Astrocyte of the spinal cord (primary cell): ENCODE measurements around the gene TBX1.
A peak's percentile ranks its signal among the peaks of the same experiment; 100 is the strongest.

Experiments
- DNase-seq: peaks from one replicate; pipeline ENCODE4 v3.0.0; 2011; ENCODE audit warnings: low read depth, low spot score
- H3K4me3 ChIP-seq: 2 replicates; pipeline ENCODE4 v1.5.1; 2011; ENCODE audit warnings: low read depth, mild to moderate bottlenecking, low read length, moderate library complexity
- in situ Hi-C: cut with HindIII; loops from 2 replicates; pipeline ENCODE4 v1.10.0; 2017; ENCODE audit warnings: low sequenced_read_pairs
- TF ChIP-seq, protein P1 (sequence below): IDR thresholded peaks from 2 replicates; pipeline ENCODE4 v1.5.1; 2012; ENCODE audit warnings: low read depth, mild to moderate bottlenecking, low read length, inconsistent platforms

Gene TBX1

DNA sequence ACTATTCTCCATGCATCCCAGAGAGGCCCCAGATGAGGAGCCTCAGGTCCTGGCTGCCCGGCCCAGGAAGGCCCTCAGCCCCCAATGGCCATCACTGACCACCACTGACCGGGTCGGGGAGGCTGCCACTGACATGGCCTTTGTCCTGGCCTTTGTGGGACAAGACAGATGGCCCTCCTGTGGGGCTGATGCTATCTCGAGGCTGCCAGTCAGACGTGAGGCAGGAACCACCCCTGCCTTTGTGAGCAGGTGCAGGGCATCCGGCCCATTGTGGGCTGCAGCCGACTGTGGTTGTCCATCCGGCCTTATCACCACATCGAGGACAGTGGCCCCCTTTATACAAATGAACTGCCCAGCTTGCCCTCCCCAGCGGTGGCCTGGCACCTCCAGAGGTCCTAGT is 31.7 kb upstream of the TBX1 start:
- in situ Hi-C loops, result no loop called here
- DNase-seq, result no peak
- no peak overlapping the region for H3K4me3 ChIP-seq
- TF ChIP-seq, protein P1, sequence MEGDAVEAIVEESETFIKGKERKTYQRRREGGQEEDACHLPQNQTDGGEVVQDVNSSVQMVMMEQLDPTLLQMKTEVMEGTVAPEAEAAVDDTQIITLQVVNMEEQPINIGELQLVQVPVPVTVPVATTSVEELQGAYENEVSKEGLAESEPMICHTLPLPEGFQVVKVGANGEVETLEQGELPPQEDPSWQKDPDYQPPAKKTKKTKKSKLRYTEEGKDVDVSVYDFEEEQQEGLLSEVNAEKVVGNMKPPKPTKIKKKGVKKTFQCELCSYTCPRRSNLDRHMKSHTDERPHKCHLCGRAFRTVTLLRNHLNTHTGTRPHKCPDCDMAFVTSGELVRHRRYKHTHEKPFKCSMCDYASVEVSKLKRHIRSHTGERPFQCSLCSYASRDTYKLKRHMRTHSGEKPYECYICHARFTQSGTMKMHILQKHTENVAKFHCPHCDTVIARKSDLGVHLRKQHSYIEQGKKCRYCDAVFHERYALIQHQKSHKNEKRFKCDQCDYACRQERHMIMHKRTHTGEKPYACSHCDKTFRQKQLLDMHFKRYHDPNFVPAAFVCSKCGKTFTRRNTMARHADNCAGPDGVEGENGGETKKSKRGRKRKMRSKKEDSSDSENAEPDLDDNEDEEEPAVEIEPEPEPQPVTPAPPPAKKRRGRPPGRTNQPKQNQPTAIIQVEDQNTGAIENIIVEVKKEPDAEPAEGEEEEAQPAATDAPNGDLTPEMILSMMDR, result no peak

DNA sequence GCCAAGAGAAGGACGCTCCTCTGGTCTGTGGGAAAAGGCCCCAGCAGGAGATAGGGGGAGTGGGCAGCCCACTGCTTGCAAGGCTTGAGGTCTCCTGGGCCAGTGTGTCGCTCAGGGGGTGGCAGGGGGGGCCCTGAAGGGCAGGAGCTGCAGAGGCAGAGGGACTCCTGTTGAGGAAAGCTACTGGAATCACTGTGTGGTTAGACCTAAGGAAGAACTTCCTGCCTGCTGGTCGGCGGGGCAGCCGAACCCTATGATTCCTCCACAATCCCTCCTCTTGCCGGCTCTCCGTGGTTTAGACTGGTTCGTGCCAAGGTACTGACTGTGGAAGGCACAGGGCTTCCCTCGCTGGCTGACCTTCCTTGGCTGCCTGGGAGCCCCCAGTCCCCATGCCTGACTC is 31.1 kb upstream of the TBX1 start:
- no peak for DNase-seq
- in situ Hi-C loops, result no loop called here
- TF ChIP-seq, protein P1, result no peak
- no peak overlapping the region for H3K4me3 ChIP-seq

GRCh38 chr22:19730198-19730597 is 30.4 kb upstream of the TBX1 start:
- no peak for DNase-seq
- in situ Hi-C loops, result no loop called here
- H3K4me3 ChIP-seq, result no peak overlapping the region
- TF ChIP-seq, protein P1, result no peak

DNA sequence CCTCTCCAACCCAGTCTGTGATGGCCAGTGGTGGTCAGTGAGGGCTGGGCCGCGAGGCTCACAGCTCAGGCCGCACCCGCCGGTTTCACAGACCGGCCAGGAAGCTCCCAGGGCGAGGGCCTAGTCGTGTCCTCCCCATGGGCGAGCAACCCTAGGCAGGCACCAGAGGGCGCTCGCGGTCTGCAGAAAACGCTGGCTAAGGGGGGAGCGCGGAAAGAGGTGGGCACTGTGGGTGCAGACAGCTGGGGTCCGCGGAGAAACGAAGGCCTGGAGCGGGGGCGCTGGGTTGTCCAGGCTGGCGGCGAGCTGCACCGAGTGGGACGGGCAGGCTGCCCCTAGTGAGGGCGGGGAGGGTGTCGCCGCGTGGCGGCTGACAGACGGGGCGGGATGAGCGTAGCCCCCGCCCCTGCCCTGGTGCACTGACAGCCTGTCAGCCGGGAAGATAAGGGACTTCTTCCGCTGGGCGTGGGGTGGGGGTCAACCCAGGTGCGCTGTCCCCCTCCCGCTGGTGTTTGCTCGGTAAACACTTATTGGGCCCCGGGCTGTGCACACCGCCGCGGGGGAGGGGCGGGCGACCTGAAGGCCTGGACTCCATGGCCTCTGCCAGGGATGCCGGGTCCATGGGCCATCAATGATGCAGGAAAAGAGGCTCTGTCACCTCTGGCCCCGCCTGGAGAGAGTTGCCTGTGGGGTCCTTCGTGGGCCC is 29.8 kb upstream of the TBX1 start:
- peak; percentile 74 for DNase-seq
- in situ Hi-C loops, result no loop called here
- peak overlapping the region; percentile 43 for H3K4me3 ChIP-seq
- TF ChIP-seq, protein P1, result peak; percentile 93

GRCh38 chr22:19731361-19732135 is 29.0 kb upstream of the TBX1 start:
- TF ChIP-seq, protein P1, result no peak
- H3K4me3 ChIP-seq, result no peak overlapping the region
- no peak for DNase-seq
- in situ Hi-C loops, result no loop called here

- in situ Hi-C loops, result no loop called here
- DNase-seq, result no peak
- no peak overlapping the region for H3K4me3 ChIP-seq
- TF ChIP-seq, protein P1, result no peak
Measured at GRCh38 chr22:19732403-19733113, 28.0 kb upstream of the TBX1 start.
